Activated CD4-positive, alpha-beta T cell treated with anti-CD3 and anti-CD28 coated beads, Interleukin-2, amount 10 ng/mL, durations not matched to agents 24 days and 14 days (primary cell): Measurements from ENCODE around the gene JADE1. TPM values are rescaled to one million over a fixed set of nuclear protein-coding genes. Genes with fewer than 3 reads are reported as not detected.

ENCODE experiments used
- DNase-seq: peaks from one replicate; pipeline ENCODE4 v3.0.0; 2022
- H3K27ac Mint-ChIP-seq: one replicate; pipeline ENCODE4 v1.8.0; 2022; ENCODE audit warnings: mild to moderate bottlenecking, mixed read lengths
- H3K27me3 Mint-ChIP-seq: one replicate; pipeline ENCODE4 v1.8.0; 2022; ENCODE audit warnings: mixed read lengths
- H3K36me3 Mint-ChIP-seq: one replicate; pipeline ENCODE4 v1.8.0; 2022; ENCODE audit warnings: low read depth, mild to moderate bottlenecking, mixed read lengths
- H3K4me1 Mint-ChIP-seq: one replicate; pipeline ENCODE4 v1.8.0; 2021; ENCODE audit warnings: mixed read lengths
- H3K4me3 Mint-ChIP-seq: one replicate; pipeline ENCODE4 v1.8.0; 2022; ENCODE audit warnings: mild to moderate bottlenecking, moderate library complexity, mixed read lengths
- H3K9me3 Mint-ChIP-seq: one replicate; pipeline ENCODE4 v1.8.0; 2021; ENCODE audit warnings: mixed read lengths
- intact Hi-C: fragments of 100-400 bp; cut with micrococcal nuclease; formaldehyde crosslinking; loops from one replicate; pipeline ENCODE4 v1.15.1; 2023
- total RNA-seq: library from RNA; stranded (reverse); gene quantifications from 2 replicates; pipeline ENCODE4 v1.2.3, GENCODE V29; 2022

Gene JADE1
- total RNA-seq, 1 donor from 2014 or later, result 42.6 TPM

DNA sequence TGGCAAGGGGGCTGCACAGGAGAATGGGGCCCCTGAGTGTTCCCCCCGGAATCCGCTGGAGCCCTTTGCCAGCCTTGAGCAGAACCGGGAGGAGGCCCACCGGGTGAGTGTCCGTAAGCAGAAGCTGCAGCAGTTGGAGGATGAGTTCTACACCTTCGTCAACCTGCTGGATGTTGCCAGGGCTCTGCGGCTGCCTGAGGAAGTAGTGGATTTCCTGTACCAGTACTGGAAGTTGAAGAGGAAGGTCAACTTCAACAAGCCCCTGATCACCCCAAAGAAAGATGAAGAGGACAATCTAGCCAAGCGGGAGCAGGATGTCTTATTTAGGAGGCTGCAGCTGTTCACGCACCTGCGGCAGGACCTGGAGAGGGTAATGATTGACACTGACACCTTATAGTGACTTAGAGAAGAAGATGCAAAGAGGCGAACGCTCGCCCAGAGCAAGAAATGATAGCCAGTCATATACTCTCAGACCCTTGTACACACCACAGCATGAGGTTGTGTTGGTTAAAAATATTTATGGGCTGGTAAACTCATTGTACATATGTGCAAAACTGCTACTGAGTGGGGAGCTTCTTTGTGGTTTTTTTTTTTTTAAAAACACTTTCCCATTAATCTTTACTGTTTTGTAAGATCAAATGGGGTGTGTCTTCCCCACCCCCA, 52.5 kb downstream of the JADE1 start:
- H3K27ac Mint-ChIP-seq, result peak overlapping the region; percentile 86
- no peaks in the 10 kb centered on the region for H3K9me3 Mint-ChIP-seq
- H3K36me3 Mint-ChIP-seq, result peaks cover 59% of the 10 kb centered on the region
- peak overlapping the region; percentile 61 for H3K4me3 Mint-ChIP-seq
- no peaks in the 10 kb centered on the region for H3K27me3 Mint-ChIP-seq
- intact Hi-C loops, result loop anchor here (1.0 to 5.0 kb wide), 4 partner anchors 8 to 671 kb away; partner anchors contain the start of genes PGRMC2 and SCLT1
- DNase-seq, result peak; percentile 68
- H3K4me1 Mint-ChIP-seq, result peaks cover 46% of the 10 kb centered on the region

DNA sequence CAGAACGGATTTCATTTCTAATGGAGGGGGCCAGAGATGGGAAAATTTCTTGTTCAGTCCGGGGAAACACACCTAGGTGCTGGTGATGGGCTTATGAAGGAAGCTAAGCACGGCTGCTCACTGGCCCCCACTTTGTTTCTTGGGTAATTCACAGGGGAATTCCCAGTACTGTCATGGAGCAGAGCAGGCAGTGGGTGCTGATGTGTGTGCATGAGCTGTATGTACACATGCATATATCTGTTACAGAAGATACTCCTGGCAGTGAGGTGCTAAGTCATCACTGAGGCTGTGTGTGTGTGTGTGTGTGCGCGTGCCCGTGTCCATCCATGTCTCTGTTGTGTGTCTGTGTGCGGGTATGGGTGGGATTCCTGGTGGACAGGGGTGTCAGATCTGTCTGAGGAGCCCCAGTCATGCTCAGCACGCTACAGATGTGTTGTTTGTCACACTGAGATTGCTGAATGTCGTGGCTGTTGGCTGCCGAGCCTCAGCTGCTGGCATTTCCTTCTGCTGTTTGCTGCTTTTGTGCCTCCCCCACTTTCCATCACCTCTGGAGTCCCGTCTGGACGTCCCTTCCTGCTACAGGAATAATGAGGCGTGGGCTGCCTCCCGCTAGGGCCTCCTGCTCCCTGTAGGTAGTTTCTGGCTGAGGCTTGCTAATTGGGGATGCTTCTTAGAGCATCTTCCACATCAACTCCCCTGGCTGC, 53.3 kb downstream of the JADE1 start:
- Mint-ChIP-seq H3K9me3 (no peaks in the 10 kb centered on the region), H3K36me3 (peaks cover 59% of the 10 kb centered on the region), H3K4me3 (peak overlapping the region; percentile 42), H3K27me3 (no peaks in the 10 kb centered on the region), H3K27ac (peak overlapping the region; percentile 86), H3K4me1 (peaks cover 46% of the 10 kb centered on the region)
- intact Hi-C loops, result loop anchor here (1.0 to 5.0 kb wide), 7 partner anchors 8 to 672 kb away; partner anchors contain the start of genes PGRMC2 and SCLT1
- DNase-seq, result peak; percentile 73

DNA sequence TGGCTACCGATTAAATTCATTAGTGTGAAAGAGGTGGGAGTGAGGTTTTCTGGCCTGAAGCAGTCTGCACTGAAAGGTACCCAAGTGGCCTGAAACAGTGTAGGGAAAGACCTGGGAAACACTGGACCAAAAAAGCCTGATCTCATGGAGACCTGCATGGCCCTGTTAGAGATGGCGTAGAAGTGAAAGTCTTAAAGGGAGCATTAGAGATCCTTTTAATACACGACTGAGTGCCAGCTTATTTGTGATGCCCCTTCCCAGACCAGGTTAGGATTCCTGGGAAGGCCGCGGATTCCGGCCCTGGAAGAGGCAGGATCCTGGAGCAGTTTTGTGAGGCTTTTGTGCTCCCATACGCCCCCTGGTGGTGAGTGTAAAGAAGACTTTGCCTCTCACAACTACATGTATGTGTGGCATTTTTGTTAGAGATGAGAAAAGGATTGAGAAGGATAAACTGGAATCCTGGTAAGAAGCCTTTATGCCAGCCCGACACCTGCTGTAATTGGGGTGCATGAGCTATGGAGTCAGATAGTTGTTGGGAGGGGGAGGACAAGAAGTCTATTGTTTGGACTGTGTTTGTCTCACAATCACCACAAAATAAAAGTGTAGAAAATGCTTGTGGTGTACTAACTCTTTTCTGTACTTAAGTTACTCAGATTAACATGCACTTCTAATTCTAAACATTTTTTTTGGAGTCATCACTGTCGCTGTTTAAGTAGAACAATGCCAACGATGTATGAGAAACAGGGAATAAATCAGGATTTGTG, 54.0 kb downstream of the JADE1 start:
- H3K9me3 Mint-ChIP-seq, result no peaks in the 10 kb centered on the region
- intact Hi-C loops, result loop anchor here (1.0 to 5.0 kb wide), 6 partner anchors 51 to 673 kb away; partner anchors contain the start of genes PGRMC2 and SCLT1
- H3K27ac Mint-ChIP-seq, result peak overlapping the region; percentile 86
- H3K36me3 Mint-ChIP-seq, result peaks cover 59% of the 10 kb centered on the region
- H3K4me3 Mint-ChIP-seq, result peak overlapping the region; percentile 42
- no peaks in the 10 kb centered on the region for H3K27me3 Mint-ChIP-seq
- peak; percentile 88 for DNase-seq
- H3K4me1 Mint-ChIP-seq, result peaks cover 44% of the 10 kb centered on the region

DNA sequence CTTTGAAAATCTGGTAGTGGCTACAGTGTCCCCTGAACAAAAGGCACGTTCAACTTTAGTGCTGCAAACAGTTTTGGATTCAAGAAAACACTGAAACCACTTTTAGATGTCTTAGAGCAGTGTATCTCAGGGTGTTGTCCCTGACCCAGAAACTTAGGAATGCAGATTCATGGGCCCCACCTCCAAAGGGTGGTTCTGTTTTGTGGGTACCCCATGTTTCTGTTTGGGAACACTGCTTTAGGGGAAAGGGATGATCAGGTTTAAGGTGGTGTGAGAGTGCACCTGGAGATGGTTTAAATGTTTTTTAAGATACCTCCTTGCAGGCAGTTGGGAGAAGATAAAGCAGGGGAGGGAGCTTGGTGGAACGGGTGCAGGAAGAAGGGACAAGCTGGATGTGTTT, 55.6 kb downstream of the JADE1 start:
- Mint-ChIP-seq H3K4me1 (peaks cover 36% of the 10 kb centered on the region), H3K36me3 (peaks cover 60% of the 10 kb centered on the region), H3K27me3 (no peaks in the 10 kb centered on the region), H3K27ac (no peak overlapping the region), H3K4me3 (no peak overlapping the region), H3K9me3 (no peaks in the 10 kb centered on the region)
- peak; percentile 50 for DNase-seq
- intact Hi-C loops, result no loop called here

DNA sequence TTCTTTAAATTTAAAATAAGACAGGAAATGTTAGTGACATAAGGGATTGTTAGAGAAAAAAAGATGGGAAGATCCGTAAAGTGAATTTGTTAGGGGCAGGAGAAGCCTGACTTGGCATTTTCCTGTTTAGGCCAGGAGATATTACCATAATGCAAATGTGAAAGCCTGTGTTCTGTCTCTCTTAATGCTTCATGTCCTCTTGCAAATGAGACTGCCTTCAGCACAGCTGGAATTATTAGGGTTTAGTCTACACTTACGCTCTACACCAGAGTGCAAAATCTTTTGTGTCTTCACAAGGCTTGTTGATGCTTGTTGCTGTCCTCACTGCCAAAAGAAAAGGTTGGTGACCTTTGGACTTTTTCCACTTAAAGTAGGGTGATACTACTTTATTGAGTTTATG, 56.8 kb downstream of the JADE1 start:
- Mint-ChIP-seq H3K4me3 (no peak overlapping the region), H3K27me3 (no peaks in the 10 kb centered on the region), H3K27ac (no peak overlapping the region), H3K36me3 (peaks cover 62% of the 10 kb centered on the region), H3K9me3 (no peaks in the 10 kb centered on the region), H3K4me1 (peaks cover 27% of the 10 kb centered on the region)
- peak; percentile 39 for DNase-seq
- intact Hi-C loops, result no loop called here

DNA sequence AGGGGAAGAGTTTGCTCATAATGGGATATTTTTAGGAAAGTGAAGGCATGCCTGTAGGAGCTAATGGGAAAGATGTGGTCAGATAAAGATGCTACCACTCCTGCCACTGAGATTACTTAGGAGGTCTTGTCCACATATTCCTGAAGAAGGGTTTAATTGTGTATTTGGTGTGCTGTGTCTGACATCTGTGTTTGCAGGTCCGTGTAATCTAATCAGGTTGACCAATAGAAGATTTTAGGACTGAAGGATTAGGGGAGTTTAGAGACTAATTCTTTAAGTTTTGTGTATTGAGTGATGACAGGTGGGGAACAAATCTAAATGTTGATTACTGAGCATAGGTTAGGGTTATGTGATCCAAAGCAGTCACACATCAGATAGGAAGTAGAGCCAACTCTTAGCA, 57.2 kb downstream of the JADE1 start:
- peaks cover 63% of the 10 kb centered on the region for H3K36me3 Mint-ChIP-seq
- H3K4me3 Mint-ChIP-seq, result no peak overlapping the region
- no peak overlapping the region for H3K27ac Mint-ChIP-seq
- H3K4me1 Mint-ChIP-seq, result peaks cover 24% of the 10 kb centered on the region
- DNase-seq, result peak; percentile 36
- no peaks in the 10 kb centered on the region for H3K9me3 Mint-ChIP-seq
- H3K27me3 Mint-ChIP-seq, result no peaks in the 10 kb centered on the region
- intact Hi-C loops, result no loop called here

DNA sequence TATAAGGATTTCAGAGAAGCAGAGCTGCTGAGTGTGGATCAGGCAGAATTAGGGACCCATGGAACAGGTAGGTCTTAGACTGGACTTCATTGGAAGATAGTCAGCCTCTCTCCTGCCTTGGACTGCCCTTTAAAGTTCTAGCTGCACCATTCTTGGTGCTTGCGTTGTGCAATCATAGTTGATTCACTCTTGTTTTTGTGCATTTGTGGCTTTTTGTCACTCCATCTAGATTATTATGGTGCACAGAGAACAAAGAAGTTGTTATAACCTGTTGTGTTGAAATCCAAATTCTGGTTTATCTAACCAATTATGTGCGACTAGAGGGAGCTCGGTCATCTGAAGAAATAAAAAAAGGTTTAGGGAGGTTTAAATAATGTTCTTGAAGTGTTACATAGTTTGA, 59.3 kb downstream of the JADE1 start:
- H3K4me3 Mint-ChIP-seq, result no peak overlapping the region
- no peaks in the 10 kb centered on the region for H3K27me3 Mint-ChIP-seq
- H3K9me3 Mint-ChIP-seq, result no peaks in the 10 kb centered on the region
- peak; percentile 43 for DNase-seq
- intact Hi-C loops, result no loop called here
- peaks cover 5% of the 10 kb centered on the region for H3K4me1 Mint-ChIP-seq
- H3K36me3 Mint-ChIP-seq, result peaks cover 66% of the 10 kb centered on the region
- no peak overlapping the region for H3K27ac Mint-ChIP-seq

DNA sequence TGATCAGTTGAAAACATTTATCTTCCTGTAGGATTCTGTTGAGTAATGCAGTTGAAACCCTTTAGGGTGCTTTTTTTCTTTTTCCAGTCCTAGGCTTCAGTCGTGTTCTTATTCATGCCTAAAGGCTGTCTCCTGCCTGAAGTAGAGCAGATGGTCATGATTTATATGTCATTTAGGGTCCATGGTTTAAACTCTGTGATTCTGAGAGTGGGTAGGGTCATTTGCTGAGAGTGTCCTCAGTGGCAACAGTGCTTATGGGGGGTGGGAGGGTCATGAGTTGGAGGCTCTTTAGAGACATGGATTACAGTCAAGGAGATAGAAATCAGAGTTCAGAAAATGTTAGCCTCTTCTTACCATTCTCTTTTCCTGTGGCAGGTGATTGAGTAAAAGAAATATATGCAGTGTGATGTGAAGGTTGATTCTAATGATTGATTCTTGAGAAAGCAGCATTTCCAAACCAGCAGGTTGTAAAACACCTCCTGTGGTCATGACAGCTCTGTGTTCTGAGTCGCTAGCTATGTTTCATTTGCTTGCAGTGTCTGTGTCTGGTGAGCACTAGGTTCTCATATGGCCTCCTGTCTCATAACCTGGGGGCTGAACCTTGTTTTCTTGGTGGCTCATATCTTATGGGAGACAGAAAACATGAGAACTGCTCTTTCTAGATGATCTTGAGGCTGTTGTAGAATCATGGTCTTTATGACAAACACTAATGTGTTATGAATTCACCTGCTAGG, 60.4 kb downstream of the JADE1 start:
- H3K4me1 Mint-ChIP-seq, result peaks cover 5% of the 10 kb centered on the region
- no peaks in the 10 kb centered on the region for H3K27me3 Mint-ChIP-seq
- H3K27ac Mint-ChIP-seq, result peak overlapping the region; percentile 69
- H3K9me3 Mint-ChIP-seq, result no peaks in the 10 kb centered on the region
- peak; percentile 41 for DNase-seq
- intact Hi-C loops, result no loop called here
- no peak overlapping the region for H3K4me3 Mint-ChIP-seq
- peaks cover 67% of the 10 kb centered on the region for H3K36me3 Mint-ChIP-seq

DNA sequence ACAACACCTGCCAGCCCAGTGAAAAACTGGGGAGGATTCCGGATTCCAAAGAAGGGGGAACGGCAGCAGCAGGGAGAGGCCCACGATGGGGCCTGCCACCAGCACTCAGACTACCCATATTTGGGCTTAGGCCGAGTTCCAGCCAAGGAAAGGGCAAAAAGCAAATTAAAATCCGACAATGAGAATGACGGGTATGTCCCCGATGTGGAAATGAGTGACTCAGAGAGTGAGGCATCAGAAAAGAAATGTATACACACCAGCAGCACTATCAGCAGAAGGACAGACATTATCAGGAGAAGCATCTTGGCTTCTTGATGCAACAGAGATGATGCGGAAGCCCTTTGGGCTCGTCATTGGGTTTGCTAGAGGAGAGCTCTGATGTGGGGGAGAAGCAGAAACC, 62.4 kb downstream of the JADE1 start:
- H3K9me3 Mint-ChIP-seq, result no peaks in the 10 kb centered on the region
- no peak overlapping the region for H3K4me3 Mint-ChIP-seq
- H3K36me3 Mint-ChIP-seq, result peaks cover 67% of the 10 kb centered on the region
- peak; percentile 43 for DNase-seq
- H3K27me3 Mint-ChIP-seq, result no peaks in the 10 kb centered on the region
- no peak overlapping the region for H3K27ac Mint-ChIP-seq
- intact Hi-C loops, result no loop called here
- peaks cover 5% of the 10 kb centered on the region for H3K4me1 Mint-ChIP-seq

DNA sequence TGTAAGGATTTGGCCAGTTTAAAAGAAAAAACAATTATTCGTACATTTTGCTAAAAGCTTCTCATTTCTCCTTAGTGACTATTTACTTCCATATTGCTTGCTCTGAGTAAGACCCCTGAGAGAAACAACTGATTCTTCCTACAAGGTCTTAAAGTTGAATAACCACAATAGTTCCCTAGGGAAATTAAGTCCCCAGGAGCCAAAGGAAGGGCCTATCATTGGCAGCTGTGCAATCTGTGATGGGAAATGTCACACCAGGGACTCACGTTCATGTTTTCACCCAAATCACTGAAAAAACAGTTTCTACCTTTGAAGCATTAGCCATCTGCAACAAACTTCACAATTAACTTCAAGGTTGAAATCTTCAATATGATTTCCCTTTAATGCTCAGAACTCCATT, 66.7 kb downstream of the JADE1 start:
- DNase-seq, result no peak
- intact Hi-C loops, result no loop called here
- Mint-ChIP-seq H3K4me1 (no peaks in the 10 kb centered on the region), H3K36me3 (peaks cover 34% of the 10 kb centered on the region), H3K9me3 (no peaks in the 10 kb centered on the region), H3K27ac (no peak overlapping the region), H3K27me3 (no peaks in the 10 kb centered on the region), H3K4me3 (no peak overlapping the region)

DNA sequence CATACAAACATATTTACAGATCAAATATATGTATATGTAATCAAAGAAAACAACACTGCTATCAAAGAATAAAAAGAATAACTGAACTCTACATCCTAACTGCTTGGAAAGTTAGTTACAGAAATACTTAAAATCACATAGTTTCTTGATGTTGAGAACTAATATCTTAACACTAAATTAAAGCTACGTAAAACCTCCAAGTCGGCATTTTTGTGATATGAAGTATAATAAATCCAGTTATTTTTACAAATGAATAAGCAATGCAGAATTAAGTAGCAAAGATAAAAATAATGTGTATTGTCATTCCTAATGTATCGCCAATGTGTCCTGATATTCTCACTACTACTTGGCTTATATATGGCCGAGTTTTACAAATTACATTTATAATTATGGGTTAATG, 68.4 kb downstream of the JADE1 start:
- no peaks in the 10 kb centered on the region for H3K4me1 Mint-ChIP-seq
- intact Hi-C loops, result no loop called here
- H3K9me3 Mint-ChIP-seq, result no peaks in the 10 kb centered on the region
- H3K36me3 Mint-ChIP-seq, result peaks cover 21% of the 10 kb centered on the region
- DNase-seq, result no peak
- H3K27me3 Mint-ChIP-seq, result no peaks in the 10 kb centered on the region
- no peak overlapping the region for H3K4me3 Mint-ChIP-seq
- no peak overlapping the region for H3K27ac Mint-ChIP-seq

DNA sequence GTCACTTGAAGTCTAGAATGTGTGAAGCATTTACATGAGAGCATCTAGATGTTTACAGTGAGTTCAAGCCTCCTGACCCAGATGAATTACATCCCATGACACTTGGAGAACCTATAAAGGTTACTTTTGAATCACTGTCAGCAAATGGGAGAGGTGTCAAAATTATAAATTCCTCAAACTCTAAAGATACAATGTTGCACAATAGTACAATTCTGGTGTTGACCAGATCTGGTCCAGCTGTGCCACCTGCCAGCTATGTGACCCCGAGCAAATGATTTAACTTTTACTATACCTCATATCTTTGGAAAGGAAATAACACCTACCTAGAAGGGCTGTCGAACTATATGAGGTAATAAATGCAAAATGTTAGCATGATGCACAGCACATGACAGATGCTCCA, 69.8 kb downstream of the JADE1 start:
- peaks cover 16% of the 10 kb centered on the region for H3K36me3 Mint-ChIP-seq
- no peak overlapping the region for H3K27ac Mint-ChIP-seq
- no peaks in the 10 kb centered on the region for H3K27me3 Mint-ChIP-seq
- no peaks in the 10 kb centered on the region for H3K4me1 Mint-ChIP-seq
- no peak for DNase-seq
- H3K9me3 Mint-ChIP-seq, result no peaks in the 10 kb centered on the region
- intact Hi-C loops, result no loop called here
- no peak overlapping the region for H3K4me3 Mint-ChIP-seq

DNA sequence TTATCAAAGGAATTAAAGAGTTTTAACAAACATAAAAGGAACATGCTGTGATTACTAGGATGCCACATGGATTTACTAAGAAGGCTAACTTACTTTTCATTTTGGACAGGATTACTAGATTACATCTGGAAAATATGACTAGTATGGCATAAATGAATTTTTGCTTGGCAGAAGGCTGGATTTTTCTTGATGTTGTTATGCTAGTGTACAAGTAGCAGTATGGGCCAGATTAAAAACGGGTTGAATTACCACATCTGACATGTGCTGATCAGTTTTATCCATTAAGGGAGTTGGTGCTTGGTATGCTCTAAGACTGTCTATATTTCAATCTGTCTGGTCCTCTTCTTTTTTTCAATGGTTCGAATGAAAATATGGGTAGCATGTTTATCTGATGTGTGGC, 70.5 kb downstream of the JADE1 start:
- Mint-ChIP-seq H3K4me3 (no peak overlapping the region), H3K9me3 (no peaks in the 10 kb centered on the region), H3K27me3 (no peaks in the 10 kb centered on the region), H3K36me3 (peaks cover 16% of the 10 kb centered on the region), H3K4me1 (no peaks in the 10 kb centered on the region), H3K27ac (no peak overlapping the region)
- no peak for DNase-seq
- intact Hi-C loops, result no loop called here
